Natural killer cell (primary cell): ENCODE measurements around the gene LNX2. TPM values are rescaled to one million over a fixed set of nuclear protein-coding genes. Genes with fewer than 3 reads are reported as not detected.

Source experiments
- ATAC-seq, 3 donors: fragments of 150-1000 bp in 2 of 3; fragments of 200-7000 bp in 1 of 3; cut with Tn5 transposase; 1 replicate in 1 of 3; 2 replicates in 2 of 3; pipeline ENCODE4 v1.10.0; 2021; ENCODE audit warnings: mild to moderate bottlenecking in 2 of 3, moderate library complexity in 2 of 3
- DNase-seq, 2 donors: peaks; one replicate each; pipeline versions ENCODE4 v3.0.0 to v3.0.0-alpha.2; 2013 to 2021; ENCODE audit warnings: mixed read lengths in 1 of 2
- H3K27ac ChIP-seq: one replicate; pipeline ENCODE4 v1.5.1; 2013; ENCODE audit warnings: mild to moderate bottlenecking, low read length
- H3K27me3 ChIP-seq: one replicate; pipeline ENCODE4 v1.6.1; 2013; ENCODE audit warnings: low read length; ENCODE audit not compliant: control insufficient read depth, insufficient read depth
- H3K36me3 ChIP-seq: one replicate; pipeline ENCODE4 v1.6.1; 2013; ENCODE audit warnings: low read length; ENCODE audit not compliant: control insufficient read depth, insufficient read depth
- H3K4me1 ChIP-seq: one replicate; pipeline ENCODE4 v1.6.1; 2013; ENCODE audit warnings: low read length; ENCODE audit not compliant: control insufficient read depth, insufficient read depth
- H3K4me3 ChIP-seq: one replicate; pipeline ENCODE4 v1.5.1; 2013; ENCODE audit warnings: low read length
- H3K9me3 ChIP-seq: one replicate; pipeline ENCODE4 v1.6.1; 2013; ENCODE audit warnings: low read length; ENCODE audit not compliant: control insufficient read depth, insufficient read depth
- H3K27ac Mint-ChIP-seq, 2 donors: one replicate each; pipeline ENCODE4 v1.8.0; 2022; ENCODE audit warnings: mild to moderate bottlenecking in 2 of 2, mixed read lengths in 2 of 2, moderate library complexity in 1 of 2
- H3K27me3 Mint-ChIP-seq, 2 donors: one replicate each; pipeline ENCODE4 v1.8.0; 2022; ENCODE audit warnings: low read depth in 2 of 2, mixed read lengths in 2 of 2
- H3K36me3 Mint-ChIP-seq: one replicate; pipeline ENCODE4 v1.8.0; 2022; ENCODE audit warnings: mixed read lengths
- H3K4me1 Mint-ChIP-seq, 2 donors: one replicate each; pipeline ENCODE4 v1.8.0; 2022; ENCODE audit warnings: mixed read lengths in 2 of 2
- H3K4me3 Mint-ChIP-seq: one replicate; pipeline ENCODE4 v1.8.0; 2022; ENCODE audit warnings: mild to moderate bottlenecking, moderate library complexity, mixed read lengths
- H3K9me3 Mint-ChIP-seq, 2 donors: one replicate each; pipeline ENCODE4 v1.8.0; 2022; ENCODE audit warnings: mixed read lengths in 2 of 2
- WGBS: methylation state at CpG from one replicate; pipeline ENCODE4 v1.1.7; 2013; ENCODE audit warnings: missing lambda C conversion rate; ENCODE audit not compliant: insufficient coverage; 5-methylcytosine and 5-hydroxymethylcytosine counted together
- intact Hi-C: fragments of 100-400 bp; cut with micrococcal nuclease; formaldehyde crosslinking; loops from one replicate; pipeline ENCODE4 v1.14.2; 2022
- total RNA-seq, 4 donors: library from RNA; stranded (reverse); fragments of 120-200 nt in 1 of 4; gene quantifications; one replicate each; pipeline versions ENCODE4 v1.2.3 to v1.2.4, GENCODE V29; 2013 to 2022
- TF ChIP-seq, protein P1 (sequence below): fragments of 200-600 bp; IDR thresholded peaks from one replicate; pipeline ENCODE4 v1.8.0; 2022; ENCODE audit warnings: antibody characterized with exemption

LNX2 gene
- total RNA-seq, 3 donors from 2014 or later (not counting 1 experiment from before 2014, with no cell fraction given): 4.5 to 6.6 (median 5.0) TPM

- no peak for ATAC-seq
- no peak overlapping the region for H3K4me3 Mint-ChIP-seq
- no peak overlapping the region for H3K27ac ChIP-seq
- TF ChIP-seq, protein P1, sequence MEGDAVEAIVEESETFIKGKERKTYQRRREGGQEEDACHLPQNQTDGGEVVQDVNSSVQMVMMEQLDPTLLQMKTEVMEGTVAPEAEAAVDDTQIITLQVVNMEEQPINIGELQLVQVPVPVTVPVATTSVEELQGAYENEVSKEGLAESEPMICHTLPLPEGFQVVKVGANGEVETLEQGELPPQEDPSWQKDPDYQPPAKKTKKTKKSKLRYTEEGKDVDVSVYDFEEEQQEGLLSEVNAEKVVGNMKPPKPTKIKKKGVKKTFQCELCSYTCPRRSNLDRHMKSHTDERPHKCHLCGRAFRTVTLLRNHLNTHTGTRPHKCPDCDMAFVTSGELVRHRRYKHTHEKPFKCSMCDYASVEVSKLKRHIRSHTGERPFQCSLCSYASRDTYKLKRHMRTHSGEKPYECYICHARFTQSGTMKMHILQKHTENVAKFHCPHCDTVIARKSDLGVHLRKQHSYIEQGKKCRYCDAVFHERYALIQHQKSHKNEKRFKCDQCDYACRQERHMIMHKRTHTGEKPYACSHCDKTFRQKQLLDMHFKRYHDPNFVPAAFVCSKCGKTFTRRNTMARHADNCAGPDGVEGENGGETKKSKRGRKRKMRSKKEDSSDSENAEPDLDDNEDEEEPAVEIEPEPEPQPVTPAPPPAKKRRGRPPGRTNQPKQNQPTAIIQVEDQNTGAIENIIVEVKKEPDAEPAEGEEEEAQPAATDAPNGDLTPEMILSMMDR: no peak
- peak overlapping the region in 1 of 2 donors; percentile 45 for H3K27ac Mint-ChIP-seq
- no peak overlapping the region for H3K4me3 ChIP-seq
- no peak for DNase-seq
- intact Hi-C loops: no loop called here
- no peaks in the 10 kb centered on the region for H3K27me3 ChIP-seq
- H3K9me3 ChIP-seq: no peaks in the 10 kb centered on the region
- no peaks in the 10 kb centered on the region for H3K27me3 Mint-ChIP-seq
- no peaks in the 10 kb centered on the region for H3K36me3 Mint-ChIP-seq
- H3K4me1 ChIP-seq: peaks cover 3% of the 10 kb centered on the region
- no peaks in the 10 kb centered on the region for H3K9me3 Mint-ChIP-seq
- H3K36me3 ChIP-seq: no peaks in the 10 kb centered on the region
- H3K4me1 Mint-ChIP-seq: peaks cover 62% of the 10 kb centered on the region in 2 donors
Observed at GRCh38 chr13:27639186-27639585, 18.9 kb upstream of the LNX2 start.

DNA sequence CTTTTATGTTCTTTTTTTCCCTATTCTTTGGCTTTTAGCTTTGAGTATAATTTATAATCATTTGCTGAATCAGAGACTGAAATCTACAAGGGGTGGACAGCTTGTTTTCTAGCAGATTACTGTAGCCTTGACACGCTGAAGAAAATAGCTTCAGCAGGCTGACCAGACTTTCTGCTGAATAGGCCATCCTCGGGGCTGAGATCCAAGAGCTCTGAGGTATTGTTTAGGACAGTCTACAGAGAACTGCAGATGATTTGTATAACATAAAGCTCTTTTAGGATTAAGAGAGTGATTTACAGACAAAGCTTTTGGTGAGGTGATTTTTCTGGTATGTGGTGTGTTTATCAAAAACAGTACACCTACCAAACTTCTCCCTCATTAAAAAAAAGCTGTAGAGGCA, 18.2 kb upstream of the LNX2 start:
- H3K36me3 Mint-ChIP-seq: no peaks in the 10 kb centered on the region
- DNase-seq (no peak), ATAC-seq (no peak)
- H3K4me1 ChIP-seq: peaks cover 3% of the 10 kb centered on the region
- H3K9me3 ChIP-seq: no peaks in the 10 kb centered on the region
- H3K27ac ChIP-seq: no peak overlapping the region
- no peaks in the 10 kb centered on the region for H3K27me3 ChIP-seq
- H3K4me3 ChIP-seq: no peak overlapping the region
- peaks cover 59 to 63% of the 10 kb centered on the region in 2 donors for H3K4me1 Mint-ChIP-seq
- intact Hi-C loops: no loop called here
- H3K27ac Mint-ChIP-seq: no peak overlapping the region
- TF ChIP-seq, protein P1: no peak
- WGBS: 92% methylated on average over 2 of the region's 2 CpGs
- H3K27me3 Mint-ChIP-seq: no peaks in the 10 kb centered on the region
- no peak overlapping the region for H3K4me3 Mint-ChIP-seq
- no peaks in the 10 kb centered on the region for H3K36me3 ChIP-seq
- H3K9me3 Mint-ChIP-seq: no peaks in the 10 kb centered on the region

GRCh38 chr13:27638001-27638400, 17.7 kb upstream of the LNX2 start:
- no peak overlapping the region for H3K4me3 Mint-ChIP-seq
- TF ChIP-seq, protein P1: no peak
- no CpG with 5 or more reads among the region's 1 CpG for WGBS
- Histone ChIP-seq H3K36me3 (no peaks in the 10 kb centered on the region), H3K4me3 (no peak overlapping the region), H3K4me1 (peaks cover 3% of the 10 kb centered on the region), H3K27ac (no peak overlapping the region), H3K9me3 (no peaks in the 10 kb centered on the region), H3K27me3 (no peaks in the 10 kb centered on the region)
- H3K4me1 Mint-ChIP-seq: peaks cover 54 to 58% of the 10 kb centered on the region in 2 donors
- no peaks in the 10 kb centered on the region for H3K36me3 Mint-ChIP-seq
- no peaks in the 10 kb centered on the region for H3K27me3 Mint-ChIP-seq
- intact Hi-C loops: no loop called here
- H3K27ac Mint-ChIP-seq: no peak overlapping the region
- no peaks in the 10 kb centered on the region for H3K9me3 Mint-ChIP-seq
- no peak for DNase-seq
- ATAC-seq: no peak

- H3K9me3 ChIP-seq: no peaks in the 10 kb centered on the region
- H3K36me3 Mint-ChIP-seq: no peaks in the 10 kb centered on the region
- peak overlapping the region; percentile 27 to 63 for H3K27ac Mint-ChIP-seq
- H3K4me3 Mint-ChIP-seq: no peak overlapping the region
- H3K4me1 Mint-ChIP-seq: peaks cover 49 to 50% of the 10 kb centered on the region in 2 donors
- intact Hi-C loops: no loop called here
- H3K9me3 Mint-ChIP-seq: no peaks in the 10 kb centered on the region
- H3K4me3 ChIP-seq: no peak overlapping the region
- H3K4me1 ChIP-seq: peaks cover 3% of the 10 kb centered on the region
- no CpG with 5 or more reads among the region's 1 CpG for WGBS
- H3K27me3 ChIP-seq: no peaks in the 10 kb centered on the region
- TF ChIP-seq, protein P1: no peak
- H3K27ac ChIP-seq: no peak overlapping the region
- peaks cover 1% of the 10 kb centered on the region for H3K36me3 ChIP-seq
- ATAC-seq (no peak), DNase-seq (no peak)
- no peaks in the 10 kb centered on the region for H3K27me3 Mint-ChIP-seq
Observed at GRCh38 chr13:27637289-27637626, 16.9 kb upstream of the LNX2 start.
